ENCODE results near the gene CFAP20DC.

The CFAP20DC gene

DNA sequence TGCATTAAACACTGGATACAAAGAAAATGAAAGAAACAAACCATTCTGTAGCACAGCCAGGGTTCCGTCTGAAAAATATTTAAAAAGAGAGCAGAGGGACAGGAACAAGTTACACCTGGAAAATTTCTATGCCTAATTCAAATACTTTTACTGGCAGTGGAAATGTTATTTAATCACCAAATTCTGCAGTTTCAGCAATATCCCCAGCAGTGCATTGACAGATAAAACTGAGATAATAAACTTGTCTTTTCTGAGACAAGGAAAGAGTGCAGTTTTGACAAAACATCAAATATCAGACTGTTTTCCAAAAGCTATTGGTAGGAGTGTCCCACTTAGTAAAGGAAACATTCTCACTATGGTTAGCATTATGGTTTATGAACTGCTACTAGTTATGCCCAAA, 209.9 kb downstream of the CFAP20DC start:
- Histone ChIP-seq H3F3A (ENCODE audit: control insufficient read depth, insufficient read depth) (no peaks in the 10 kb centered on the region), H3K36me3 (ENCODE audit: control insufficient read depth, low read length) (no peaks in the 10 kb centered on the region), H3K9me2 (replicated peaks; ENCODE audit: control insufficient read depth, low read length) (no peaks in the 10 kb centered on the region), H3K27me3 (ENCODE audit: control insufficient read depth, low read length) (no peaks in the 10 kb centered on the region), H3K79me2 (ENCODE audit: control insufficient read depth, low read length) (no peaks in the 10 kb centered on the region), H3K9me3 (ENCODE audit: control insufficient read depth, insufficient read depth, low read length) (no peaks in the 10 kb centered on the region), H3K4me3 (ENCODE audit: low read length) (no peak overlapping the region), H3K4me2 (ENCODE audit: low read length) (no peak overlapping the region), H4K20me1 (ENCODE audit: control insufficient read depth, insufficient read depth, low read depth, low read length) (no peaks in the 10 kb centered on the region), H3K27ac (ENCODE audit: low read depth, low read length) (no peak overlapping the region), H3K4me1 (ENCODE audit: control insufficient read depth, low read length) (peaks cover 17% of the 10 kb centered on the region)
- TF ChIP-seq EZH2phosphoT487 (IDR thresholded peaks at IDR 0.05; ENCODE audit: borderline replicate concordance, low read length): no peak
- TF ChIP-seq, protein P1, sequence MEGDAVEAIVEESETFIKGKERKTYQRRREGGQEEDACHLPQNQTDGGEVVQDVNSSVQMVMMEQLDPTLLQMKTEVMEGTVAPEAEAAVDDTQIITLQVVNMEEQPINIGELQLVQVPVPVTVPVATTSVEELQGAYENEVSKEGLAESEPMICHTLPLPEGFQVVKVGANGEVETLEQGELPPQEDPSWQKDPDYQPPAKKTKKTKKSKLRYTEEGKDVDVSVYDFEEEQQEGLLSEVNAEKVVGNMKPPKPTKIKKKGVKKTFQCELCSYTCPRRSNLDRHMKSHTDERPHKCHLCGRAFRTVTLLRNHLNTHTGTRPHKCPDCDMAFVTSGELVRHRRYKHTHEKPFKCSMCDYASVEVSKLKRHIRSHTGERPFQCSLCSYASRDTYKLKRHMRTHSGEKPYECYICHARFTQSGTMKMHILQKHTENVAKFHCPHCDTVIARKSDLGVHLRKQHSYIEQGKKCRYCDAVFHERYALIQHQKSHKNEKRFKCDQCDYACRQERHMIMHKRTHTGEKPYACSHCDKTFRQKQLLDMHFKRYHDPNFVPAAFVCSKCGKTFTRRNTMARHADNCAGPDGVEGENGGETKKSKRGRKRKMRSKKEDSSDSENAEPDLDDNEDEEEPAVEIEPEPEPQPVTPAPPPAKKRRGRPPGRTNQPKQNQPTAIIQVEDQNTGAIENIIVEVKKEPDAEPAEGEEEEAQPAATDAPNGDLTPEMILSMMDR (IDR thresholded peaks at IDR 0.05; ENCODE audit: low read depth, low read length, poor library complexity, severe bottlenecking): no peak

DNA sequence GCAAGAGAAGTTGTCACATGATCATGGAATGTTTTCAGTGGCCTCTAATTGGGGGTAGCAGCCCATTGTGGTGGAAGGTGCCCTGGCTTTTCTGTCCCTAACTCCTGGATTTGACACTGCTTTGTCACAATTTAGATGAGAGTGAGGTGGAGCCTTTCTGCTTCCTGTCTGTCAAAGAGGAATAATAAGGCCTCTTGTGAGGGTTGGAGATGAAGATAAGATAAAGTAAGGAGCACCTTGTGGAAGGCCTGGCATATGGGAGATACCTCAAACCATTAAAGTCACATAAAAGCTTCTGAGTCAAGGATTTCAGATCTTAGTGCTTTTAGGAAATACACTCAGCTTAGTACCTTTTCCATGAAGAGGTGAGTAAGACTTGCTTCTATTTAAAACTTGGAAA, 210.6 kb downstream of the CFAP20DC start:
- Histone ChIP-seq H3K9me2 (replicated peaks; ENCODE audit: control insufficient read depth, low read length) (no peaks in the 10 kb centered on the region), H3K27ac (ENCODE audit: low read depth, low read length) (no peak overlapping the region), H3K4me3 (ENCODE audit: low read length) (no peak overlapping the region), H4K20me1 (ENCODE audit: control insufficient read depth, insufficient read depth, low read depth, low read length) (no peaks in the 10 kb centered on the region), H3K9me3 (ENCODE audit: control insufficient read depth, insufficient read depth, low read length) (no peaks in the 10 kb centered on the region), H3K4me2 (ENCODE audit: low read length) (no peak overlapping the region), H3K36me3 (ENCODE audit: control insufficient read depth, low read length) (no peaks in the 10 kb centered on the region), H3K4me1 (ENCODE audit: control insufficient read depth, low read length) (peaks cover 22% of the 10 kb centered on the region), H3K79me2 (ENCODE audit: control insufficient read depth, low read length) (no peaks in the 10 kb centered on the region), H3F3A (ENCODE audit: control insufficient read depth, insufficient read depth) (no peaks in the 10 kb centered on the region), H3K27me3 (ENCODE audit: control insufficient read depth, low read length) (no peaks in the 10 kb centered on the region)
- TF ChIP-seq, protein P1 (IDR thresholded peaks at IDR 0.05; ENCODE audit: low read depth, low read length, poor library complexity, severe bottlenecking): no peak
- TF ChIP-seq EZH2phosphoT487 (IDR thresholded peaks at IDR 0.05; ENCODE audit: borderline replicate concordance, low read length): no peak

DNA sequence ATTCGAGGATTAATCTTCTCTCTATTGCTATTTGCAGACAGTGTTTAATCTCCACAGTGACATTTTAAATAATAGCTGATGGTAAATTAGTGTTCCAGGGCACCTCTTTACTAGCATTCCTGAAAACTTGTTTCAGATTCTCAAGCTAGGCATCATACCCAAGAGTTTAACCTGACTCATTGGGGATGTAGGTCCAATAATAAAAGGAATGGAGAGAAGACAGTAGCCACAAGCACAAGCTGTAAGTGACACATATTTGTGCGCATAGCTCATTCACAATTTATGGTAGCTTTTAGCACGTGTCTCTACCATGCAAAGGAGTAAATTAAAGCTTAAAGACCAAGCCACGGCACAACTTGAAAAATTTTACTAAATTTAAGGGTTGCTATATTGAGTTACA, 212.0 kb downstream of the CFAP20DC start:
- Histone ChIP-seq H3K4me2 (ENCODE audit: low read length) (no peak overlapping the region), H4K20me1 (ENCODE audit: control insufficient read depth, insufficient read depth, low read depth, low read length) (no peaks in the 10 kb centered on the region), H3K36me3 (ENCODE audit: control insufficient read depth, low read length) (no peaks in the 10 kb centered on the region), H3F3A (ENCODE audit: control insufficient read depth, insufficient read depth) (no peaks in the 10 kb centered on the region), H3K4me3 (ENCODE audit: low read length) (no peak overlapping the region), H3K9me3 (ENCODE audit: control insufficient read depth, insufficient read depth, low read length) (no peaks in the 10 kb centered on the region), H3K79me2 (ENCODE audit: control insufficient read depth, low read length) (no peaks in the 10 kb centered on the region), H3K4me1 (ENCODE audit: control insufficient read depth, low read length) (peaks cover 35% of the 10 kb centered on the region), H3K27ac (ENCODE audit: low read depth, low read length) (no peak overlapping the region), H3K27me3 (ENCODE audit: control insufficient read depth, low read length) (no peaks in the 10 kb centered on the region), H3K9me2 (replicated peaks; ENCODE audit: control insufficient read depth, low read length) (no peaks in the 10 kb centered on the region)
- no peak for TF ChIP-seq EZH2phosphoT487 (IDR thresholded peaks at IDR 0.05; ENCODE audit: borderline replicate concordance, low read length)
- TF ChIP-seq, protein P1 (IDR thresholded peaks at IDR 0.05; ENCODE audit: low read depth, low read length, poor library complexity, severe bottlenecking): no peak
